Measurements from ENCODE around the gene TTC28.

- TF ChIP-seq REST (tag by site-specific recombination; IDR thresholded peaks at IDR 0.05) (no peak), ZNF274 (IDR thresholded peaks at IDR 0.05; ENCODE audit: low read length) (no peak), ZNF274 (tag by site-specific recombination; IDR thresholded peaks at IDR 0.05; ENCODE audit: borderline replicate concordance) (no peak), ZBTB1 (tag by site-specific recombination; IDR thresholded peaks at IDR 0.05) (no peak), CTCF (tag by site-specific recombination; IDR thresholded peaks at IDR 0.05) (no peak), ZBTB7A (tag by site-specific recombination; IDR thresholded peaks at IDR 0.05; ENCODE audit: low read depth) (no peak), ZNF157 (tag by site-specific recombination; IDR thresholded peaks at IDR 0.05) (no peak), ZNF148 (tag by site-specific recombination; IDR thresholded peaks at IDR 0.05; ENCODE audit: borderline replicate concordance) (no peak)
Observed at GRCh38 chr22:28223826-28224225, 455.8 kb downstream of the TTC28 start.

All from HEK293 (cell line).